ENCODE data around the gene MRPS27. TPM values are rescaled to one million over a fixed set of nuclear protein-coding genes. Genes with fewer than 3 reads are reported as not detected.

Gene MRPS27
- total and polyA plus RNA-seq, 2 of the 13 experiments (the other 11 are each of a cell fraction or from before 2014, with no cell fraction given) = 71.8 to 115 TPM

DNA sequence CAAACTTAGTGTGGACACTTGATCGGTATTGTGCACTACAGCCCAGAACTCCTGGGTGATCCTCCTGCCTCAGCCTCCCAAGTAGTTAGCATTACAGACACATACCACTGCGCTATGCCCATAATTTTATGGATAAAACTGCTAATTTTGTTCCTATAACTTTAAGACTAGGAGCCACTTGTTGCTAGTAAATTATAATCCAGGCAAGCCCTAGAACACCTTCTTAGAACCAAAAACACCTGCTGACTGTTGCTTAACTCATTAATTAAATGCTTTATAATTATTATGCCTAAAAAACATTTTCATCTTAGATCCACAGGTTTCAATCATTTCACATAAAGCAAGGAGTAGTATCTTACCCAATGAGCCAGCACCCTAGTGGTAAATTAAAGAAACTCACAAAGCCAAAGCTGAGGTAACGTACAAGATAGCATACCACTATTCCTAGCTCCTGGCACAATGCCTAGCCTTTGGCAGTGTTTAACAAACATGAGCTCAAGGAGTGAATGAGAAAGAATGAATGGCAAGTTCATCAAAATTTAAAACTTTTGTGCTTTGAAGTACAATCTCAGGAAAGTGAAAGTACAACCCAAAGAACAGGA lies 5.4 kb downstream of the MRPS27 start:
- no peaks in the 10 kb centered on the region; a peak in 1 of 5 replicates for H3K27me3 ChIP-seq (ENCODE audit: control insufficient read depth in 1 of 2, insufficient read depth in 2 of 2, low read length in 2 of 2)
- ChIA-PET POLR2A (no interaction called here), CTCF (ENCODE audit: low intra/inter-chr PET ratio, low total read pairs) (no interaction called here)
- H3K4me2 ChIP-seq (ENCODE audit: low read depth, low read length) = peak overlapping the region; percentile 8; the same call in 1 of the 2 replicates
- 91% methylated on average over 3 of the region's 3 CpGs for WGBS (ENCODE audit: low lambda C conversion rate)
- FAIRE-seq = no peak
- peaks cover 32% of the 10 kb centered on the region for H3K4me1 ChIP-seq (ENCODE audit: insufficient read depth, low read length)
- TF ChIP-seq ZNF446 (CRISPR knock-in tag; IDR thresholded peaks at IDR 0.05) (no peak), ZNF232 (CRISPR knock-in tag; IDR thresholded peaks at IDR 0.05; ENCODE audit: borderline replicate concordance) (no peak), GATA4 (IDR thresholded peaks at IDR 0.05; ENCODE audit: borderline replicate concordance, low read depth) (no peak), SRSF9 (IDR thresholded peaks at IDR 0.05; ENCODE audit: borderline replicate concordance, insufficient read depth, low read depth, low read length, poor library complexity, severe bottlenecking) (no peak), ZNF441 (CRISPR knock-in tag; IDR thresholded peaks at IDR 0.05; ENCODE audit: borderline replicate concordance) (no peak), AHR (CRISPR knock-in tag; IDR thresholded peaks at IDR 0.05) (no peak), ZNF737 (CRISPR knock-in tag; IDR thresholded peaks at IDR 0.05; ENCODE audit: borderline replicate concordance) (no peak), ZNF292 (CRISPR knock-in tag; IDR thresholded peaks at IDR 0.05; ENCODE audit: borderline replicate concordance, low read depth) (no peak), PAWR (CRISPR knock-in tag; IDR thresholded peaks at IDR 0.05; ENCODE audit: borderline replicate concordance) (no peak), SKI (IDR thresholded peaks at IDR 0.05; ENCODE audit: partially characterized antibody) (no peak), HNRNPLL (IDR thresholded peaks at IDR 0.05; ENCODE audit: low read depth, low read length, poor library complexity, severe bottlenecking) (no peak)
- TF ChIP-seq, protein P1, sequence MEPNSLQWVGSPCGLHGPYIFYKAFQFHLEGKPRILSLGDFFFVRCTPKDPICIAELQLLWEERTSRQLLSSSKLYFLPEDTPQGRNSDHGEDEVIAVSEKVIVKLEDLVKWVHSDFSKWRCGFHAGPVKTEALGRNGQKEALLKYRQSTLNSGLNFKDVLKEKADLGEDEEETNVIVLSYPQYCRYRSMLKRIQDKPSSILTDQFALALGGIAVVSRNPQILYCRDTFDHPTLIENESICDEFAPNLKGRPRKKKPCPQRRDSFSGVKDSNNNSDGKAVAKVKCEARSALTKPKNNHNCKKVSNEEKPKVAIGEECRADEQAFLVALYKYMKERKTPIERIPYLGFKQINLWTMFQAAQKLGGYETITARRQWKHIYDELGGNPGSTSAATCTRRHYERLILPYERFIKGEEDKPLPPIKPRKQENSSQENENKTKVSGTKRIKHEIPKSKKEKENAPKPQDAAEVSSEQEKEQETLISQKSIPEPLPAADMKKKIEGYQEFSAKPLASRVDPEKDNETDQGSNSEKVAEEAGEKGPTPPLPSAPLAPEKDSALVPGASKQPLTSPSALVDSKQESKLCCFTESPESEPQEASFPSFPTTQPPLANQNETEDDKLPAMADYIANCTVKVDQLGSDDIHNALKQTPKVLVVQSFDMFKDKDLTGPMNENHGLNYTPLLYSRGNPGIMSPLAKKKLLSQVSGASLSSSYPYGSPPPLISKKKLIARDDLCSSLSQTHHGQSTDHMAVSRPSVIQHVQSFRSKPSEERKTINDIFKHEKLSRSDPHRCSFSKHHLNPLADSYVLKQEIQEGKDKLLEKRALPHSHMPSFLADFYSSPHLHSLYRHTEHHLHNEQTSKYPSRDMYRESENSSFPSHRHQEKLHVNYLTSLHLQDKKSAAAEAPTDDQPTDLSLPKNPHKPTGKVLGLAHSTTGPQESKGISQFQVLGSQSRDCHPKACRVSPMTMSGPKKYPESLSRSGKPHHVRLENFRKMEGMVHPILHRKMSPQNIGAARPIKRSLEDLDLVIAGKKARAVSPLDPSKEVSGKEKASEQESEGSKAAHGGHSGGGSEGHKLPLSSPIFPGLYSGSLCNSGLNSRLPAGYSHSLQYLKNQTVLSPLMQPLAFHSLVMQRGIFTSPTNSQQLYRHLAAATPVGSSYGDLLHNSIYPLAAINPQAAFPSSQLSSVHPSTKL (CRISPR knock-in tag; IDR thresholded peaks at IDR 0.05) = no peak
- TF ChIP-seq, protein P2, sequence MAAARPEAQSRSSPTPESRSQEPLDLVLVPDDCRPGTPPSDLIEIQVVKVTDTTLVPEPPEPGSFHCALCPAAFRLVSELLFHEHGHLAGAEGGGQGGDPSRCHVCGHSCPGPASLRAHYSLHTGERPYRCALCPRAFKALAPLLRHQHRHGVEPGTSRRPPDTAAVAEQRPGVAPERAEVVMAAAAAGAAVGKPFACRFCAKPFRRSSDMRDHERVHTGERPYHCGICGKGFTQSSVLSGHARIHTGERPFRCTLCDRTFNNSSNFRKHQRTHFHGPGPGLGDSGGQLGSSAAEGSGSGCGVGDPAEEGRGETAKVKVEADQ (CRISPR knock-in tag; IDR thresholded peaks at IDR 0.05; ENCODE audit: borderline replicate concordance) = no peak
- TF ChIP-seq, protein P3, sequence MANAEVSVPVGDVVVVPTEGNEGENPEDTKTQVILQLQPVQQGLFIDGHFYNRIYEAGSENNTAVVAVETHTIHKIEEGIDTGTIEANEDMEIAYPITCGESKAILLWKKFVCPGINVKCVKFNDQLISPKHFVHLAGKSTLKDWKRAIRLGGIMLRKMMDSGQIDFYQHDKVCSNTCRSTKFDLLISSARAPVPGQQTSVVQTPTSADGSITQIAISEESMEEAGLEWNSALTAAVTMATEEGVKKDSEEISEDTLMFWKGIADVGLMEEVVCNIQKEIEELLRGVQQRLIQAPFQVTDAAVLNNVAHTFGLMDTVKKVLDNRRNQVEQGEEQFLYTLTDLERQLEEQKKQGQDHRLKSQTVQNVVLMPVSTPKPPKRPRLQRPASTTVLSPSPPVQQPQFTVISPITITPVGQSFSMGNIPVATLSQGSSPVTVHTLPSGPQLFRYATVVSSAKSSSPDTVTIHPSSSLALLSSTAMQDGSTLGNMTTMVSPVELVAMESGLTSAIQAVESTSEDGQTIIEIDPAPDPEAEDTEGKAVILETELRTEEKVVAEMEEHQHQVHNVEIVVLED (CRISPR knock-in tag; IDR thresholded peaks at IDR 0.05; ENCODE audit: borderline replicate concordance) = no peak
- TF ChIP-seq, protein P4, sequence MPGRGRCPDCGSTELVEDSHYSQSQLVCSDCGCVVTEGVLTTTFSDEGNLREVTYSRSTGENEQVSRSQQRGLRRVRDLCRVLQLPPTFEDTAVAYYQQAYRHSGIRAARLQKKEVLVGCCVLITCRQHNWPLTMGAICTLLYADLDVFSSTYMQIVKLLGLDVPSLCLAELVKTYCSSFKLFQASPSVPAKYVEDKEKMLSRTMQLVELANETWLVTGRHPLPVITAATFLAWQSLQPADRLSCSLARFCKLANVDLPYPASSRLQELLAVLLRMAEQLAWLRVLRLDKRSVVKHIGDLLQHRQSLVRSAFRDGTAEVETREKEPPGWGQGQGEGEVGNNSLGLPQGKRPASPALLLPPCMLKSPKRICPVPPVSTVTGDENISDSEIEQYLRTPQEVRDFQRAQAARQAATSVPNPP (CRISPR knock-in tag; IDR thresholded peaks at IDR 0.05) = no peak
- peaks cover 2 to 29% of the 10 kb centered on the region in 2 experiments for H3K36me3 ChIP-seq (replicated peaks in 1 of 2; ENCODE audit: control insufficient read depth in 1 of 2, insufficient read depth in 2 of 2, low read length in 2 of 2)
- ATAC-seq = peak; percentile 76
- H4K20me1 ChIP-seq (ENCODE audit: insufficient read depth, low read length) = no peaks in the 10 kb centered on the region; the same call in 1 of the 2 replicates
- peak; percentile 71 for DNase-seq (ENCODE audit: low spot score)
- no peaks in the 10 kb centered on the region for H3K9me3 ChIP-seq (ENCODE audit: low read length)
- in situ Hi-C loops (cut with HindIII; ENCODE audit: extremely low pct_ligation_motif_present, low pct_unique_long_range_greater_than_20kb) (loop anchor here (25.0 kb wide), 1 partner anchor 527 kb away; no protein-coding TSS in a partner anchor), intact Hi-C loops (cut with micrococcal nuclease; ENCODE audit: unreplicated experiment) (no loop called here)
- H2AFZ ChIP-seq (ENCODE audit: low read length) = no peak overlapping the region
- no peak overlapping the region for H3K4me3 ChIP-seq (replicated peaks in 1 of 3; ENCODE audit: insufficient read depth in 1 of 3, low read depth in 2 of 3, low read length in 3 of 3)
- H3K9ac ChIP-seq (ENCODE audit: insufficient read depth, low read depth, low read length) = no peak overlapping the region
- no TSS peak for BruUV-seq (replicated peaks)
- peaks cover 42% of the 10 kb centered on the region for H3K79me2 ChIP-seq (ENCODE audit: insufficient read depth, low read length)
- no peak overlapping the region for H3K27ac ChIP-seq (ENCODE audit: extremely low read length, insufficient read depth, low read length)

Data from HepG2 (cell line).